NB4 (cell line): ENCODE measurements around the gene DEAF1.

Experiments used
- DNase-seq: peaks from one replicate; pipeline ENCODE4 v3.0.0; 2010; ENCODE audit warnings: low read depth
- H3K4me3 ChIP-seq: one replicate; pipeline ENCODE4 v1.5.1; 2011; ENCODE audit warnings: mild to moderate bottlenecking, low read depth, low read length, moderate library complexity
- CTCF ChIP-seq: IDR thresholded peaks from one replicate; pipeline ENCODE4 v1.5.1; 2012; ENCODE audit warnings: low read depth, low read length
- MAX ChIP-seq: IDR thresholded peaks from 2 replicates; pipeline ENCODE4 v1.6.1; 2011; ENCODE audit warnings: low read depth, low read length
- MYC ChIP-seq: IDR thresholded peaks from 2 replicates; pipeline ENCODE4 v1.6.1; 2011; ENCODE audit warnings: low read depth, low read length
- POLR2A ChIP-seq: IDR thresholded peaks from 2 replicates; pipeline ENCODE4 v1.6.1; 2011; ENCODE audit warnings: mild to moderate bottlenecking; ENCODE audit not compliant: insufficient read length; ENCODE audit errors: extremely low read depth

Gene DEAF1

GRCh38 chr11:626475-627307, 68.3 kb downstream of the DEAF1 start, which contains the start of gene SCT:
Gene SCT (minus strand): TSS chr11:627181. CDS start chr11:627143, 38 bp downstream.
- DNase-seq, result no peak
- no peak within 1 kb of the TSS for H3K4me3 ChIP-seq
- TF ChIP-seq POLR2A (no peak), MYC (no peak), MAX (no peak), CTCF (no peak)

- TF ChIP-seq CTCF (no peak), MAX (no peak), POLR2A (no peak), MYC (no peak)
- DNase-seq, result no peak
- H3K4me3 ChIP-seq, result no peak overlapping the region
Measured at GRCh38 chr11:625636-626268, 69.3 kb downstream of the DEAF1 start.

- TF ChIP-seq MAX (no peak), POLR2A (no peak), CTCF (no peak), MYC (no peak)
Measured at GRCh38 chr11:624705-625635, 70.1 kb downstream of the DEAF1 start, which contains the start of gene CDHR5. Gene CDHR5 (minus strand): TSS chr11:624955. CDS start chr11:624902, 53 bp downstream.

GRCh38 chr11:623999-624704, 70.9 kb downstream of the DEAF1 start:
- H3K4me3 ChIP-seq, result no peak overlapping the region
- TF ChIP-seq MAX (no peak), MYC (no peak), POLR2A (no peak), CTCF (no peak)
- DNase-seq, result no peak

More at GRCh38 chr11:624705-625635, 70.1 kb downstream of the DEAF1 start, which contains the start of gene CDHR5:
- H3K4me3 ChIP-seq, result no peak within 1 kb of the TSS
- no peak for DNase-seq
